GM18867 (cell line): ENCODE data around the gene ZBTB45.
A peak's percentile ranks its signal among the peaks of the same experiment; 100 is the strongest.

Experiments
- ATAC-seq: cut with Tn5 transposase; IDR thresholded peaks from one replicate; pipeline ENCODE4 v1.9.1; 2021; ENCODE audit warnings: mild to moderate bottlenecking, moderate library complexity; ENCODE audit not compliant: unreplicated experiment

The ZBTB45 gene

GRCh38 chr19:58555369-58555885 lies 35.8 kb upstream of the ZBTB45 start:
- ATAC-seq, result no peak

GRCh38 chr19:58554494-58555368 lies 35.1 kb upstream of the ZBTB45 start, which contains the start of gene CHMP2A:
Gene CHMP2A, minus strand, starts transcription at chr19:58555105. Its CDS starts 893 bp downstream, at chr19:58554212.
- ATAC-seq, result peak; percentile 35

GRCh38 chr19:58553799-58554493 lies 34.3 kb upstream of the ZBTB45 start:
- no peak for ATAC-seq

GRCh38 chr19:58552655-58553054 lies 33.0 kb upstream of the ZBTB45 start:
- no peak for ATAC-seq

GRCh38 chr19:58551577-58552471 lies 32.2 kb upstream of the ZBTB45 start:
- ATAC-seq, result no peak

DNA sequence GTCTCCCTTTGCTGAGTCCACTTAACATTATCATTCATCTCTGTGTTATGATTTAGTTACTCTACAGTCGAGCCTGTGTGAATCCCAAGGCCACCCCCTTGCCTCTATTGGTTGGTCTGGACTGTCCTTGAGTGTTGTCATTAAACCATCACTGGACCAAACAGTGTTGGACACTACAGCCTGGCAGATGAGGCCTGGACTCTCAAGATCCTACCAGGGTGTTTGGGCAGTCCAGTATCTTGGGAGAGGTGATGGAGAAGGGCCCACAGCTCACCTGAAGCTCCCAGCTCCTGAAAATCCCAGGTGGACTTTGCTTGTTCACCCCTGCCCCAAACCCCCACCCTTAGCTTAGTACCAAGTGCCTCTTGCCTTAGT lies 31.5 kb upstream of the ZBTB45 start:
- no peak for ATAC-seq

- no peak for ATAC-seq
These were observed 30.9 kb upstream of the ZBTB45 start for GRCh38 chr19:58550362-58551122.

DNA sequence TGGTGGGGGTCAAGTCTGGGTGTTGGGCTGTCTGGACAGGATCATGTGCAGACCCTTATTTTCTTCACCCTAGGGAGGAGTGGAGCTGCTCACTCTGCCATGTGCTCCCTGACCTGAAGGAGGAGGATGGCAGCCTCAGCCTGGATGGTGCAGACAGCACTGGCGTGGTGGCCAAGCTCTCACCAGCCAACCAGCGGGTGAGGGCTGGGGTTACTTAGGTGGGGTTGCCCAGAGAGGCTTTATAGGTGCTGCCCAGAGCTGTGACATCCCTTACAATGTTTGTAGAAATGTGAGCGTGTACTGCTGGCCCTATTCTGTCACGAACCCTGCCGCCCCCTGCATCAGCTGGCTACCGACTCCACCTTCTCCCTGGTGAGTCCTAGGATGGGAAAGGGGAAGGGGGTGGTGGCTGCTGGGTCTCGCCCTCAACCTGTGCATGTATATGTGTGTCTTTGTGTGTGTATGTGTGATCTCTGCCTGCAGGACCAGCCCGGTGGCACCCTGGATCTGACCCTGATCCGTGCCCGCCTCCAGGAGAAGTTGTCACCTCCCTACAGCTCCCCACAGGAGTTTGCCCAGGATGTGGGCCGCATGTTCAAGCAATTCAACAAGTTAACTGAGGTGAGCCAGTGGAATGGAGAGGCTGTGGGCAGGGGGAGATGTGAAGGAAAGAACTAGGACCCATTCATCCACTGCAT lies 30.2 kb upstream of the ZBTB45 start:
- ATAC-seq, result no peak

DNA sequence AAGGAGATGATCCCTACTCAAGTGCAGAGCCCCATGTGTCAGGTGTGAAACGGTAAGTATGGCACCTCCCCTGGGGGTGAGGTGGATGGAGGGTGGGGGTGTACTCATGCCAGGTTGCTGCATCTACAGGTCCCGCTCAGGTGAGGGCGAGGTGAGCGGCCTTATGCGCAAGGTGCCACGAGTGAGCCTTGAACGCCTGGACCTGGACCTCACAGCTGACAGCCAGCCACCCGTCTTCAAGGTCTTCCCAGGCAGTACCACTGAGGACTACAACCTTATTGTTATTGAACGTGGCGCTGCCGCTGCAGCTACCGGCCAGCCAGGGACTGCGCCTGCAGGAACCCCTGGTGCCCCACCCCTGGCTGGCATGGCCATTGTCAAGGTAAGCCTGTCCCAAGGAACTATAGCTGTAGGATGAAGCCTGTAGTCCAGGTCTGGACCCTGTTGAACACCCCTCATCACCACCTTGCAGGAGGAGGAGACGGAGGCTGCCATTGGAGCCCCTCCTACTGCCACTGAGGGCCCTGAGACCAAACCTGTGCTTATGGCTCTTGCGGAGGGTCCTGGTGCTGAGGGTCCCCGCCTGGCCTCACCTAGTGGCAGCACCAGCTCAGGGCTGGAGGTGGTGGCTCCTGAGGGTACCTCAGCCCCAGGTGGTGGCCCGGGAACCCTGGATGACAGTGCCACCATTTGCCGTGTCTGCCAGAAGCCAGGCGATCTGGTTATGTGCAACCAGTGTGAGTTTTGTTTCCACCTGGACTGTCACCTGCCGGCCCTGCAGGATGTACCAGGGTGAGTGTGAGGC lies 29.5 kb upstream of the ZBTB45 start:
- no peak for ATAC-seq

DNA sequence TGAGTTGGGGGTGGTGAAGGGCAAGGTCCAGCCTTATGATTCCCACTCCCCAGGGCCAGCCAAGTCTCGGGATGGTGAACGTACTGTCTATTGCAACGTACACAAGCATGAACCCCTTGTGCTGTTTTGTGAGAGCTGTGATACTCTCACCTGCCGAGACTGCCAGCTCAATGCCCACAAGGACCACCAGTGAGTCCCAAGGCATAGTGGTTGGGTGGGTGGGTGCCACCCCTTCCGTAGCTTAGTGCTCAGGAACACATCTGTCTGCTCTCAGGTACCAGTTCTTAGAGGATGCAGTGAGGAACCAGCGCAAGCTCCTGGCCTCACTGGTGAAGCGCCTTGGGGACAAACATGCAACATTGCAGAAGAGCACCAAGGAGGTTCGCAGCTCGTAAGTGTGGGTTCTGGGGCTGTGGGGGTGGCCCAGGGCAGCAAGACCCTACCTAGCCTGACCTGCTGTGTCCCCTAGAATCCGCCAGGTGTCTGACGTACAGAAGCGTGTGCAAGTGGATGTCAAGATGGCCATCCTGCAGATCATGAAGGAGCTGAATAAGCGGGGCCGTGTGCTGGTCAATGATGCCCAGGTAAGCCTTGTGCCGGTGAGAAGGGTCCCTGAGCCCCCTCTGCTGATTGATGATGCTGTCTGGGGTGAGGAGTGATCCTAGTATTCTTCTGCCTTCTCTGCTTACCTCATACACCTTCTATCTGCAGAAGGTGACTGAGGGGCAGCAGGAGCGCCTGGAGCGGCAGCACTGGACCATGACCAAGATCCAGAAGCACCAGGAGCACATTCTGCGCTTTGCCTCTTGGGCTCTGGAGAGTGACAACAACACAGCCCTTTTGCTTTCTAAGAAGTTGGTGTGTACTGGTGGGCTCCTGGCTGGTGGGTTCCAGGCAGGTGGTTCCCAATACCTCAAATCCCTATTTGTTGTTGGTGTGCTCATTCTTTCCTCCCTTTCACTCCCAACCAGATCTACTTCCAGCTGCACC lies 28.0 kb upstream of the ZBTB45 start:
- ATAC-seq, result no peak

DNA sequence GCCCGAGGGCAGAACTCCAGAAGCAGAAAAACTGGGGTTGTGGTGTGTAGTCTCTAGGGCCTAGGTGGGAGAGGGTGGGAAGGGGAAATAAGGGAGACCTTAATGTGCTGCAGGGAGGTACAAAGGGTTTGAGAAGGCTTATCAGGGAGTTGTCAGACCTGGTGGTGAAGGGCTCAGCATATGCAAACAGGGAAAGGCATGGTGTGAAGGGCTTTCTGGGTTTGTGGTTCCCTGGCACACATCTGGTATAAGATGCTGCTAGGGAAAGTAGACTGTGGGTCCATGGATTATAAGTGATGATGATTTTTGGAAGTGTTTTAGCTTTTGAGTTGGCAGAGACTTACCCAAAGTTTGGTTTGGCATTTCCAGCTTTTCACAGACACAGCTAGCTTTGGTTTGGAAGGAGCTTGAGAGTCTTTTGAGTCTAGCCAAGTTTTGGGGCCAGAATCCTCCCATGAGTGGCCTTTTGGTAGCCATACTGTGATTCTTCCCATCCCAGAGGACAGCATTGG lies 26.5 kb upstream of the ZBTB45 start:
- no peak for ATAC-seq

DNA sequence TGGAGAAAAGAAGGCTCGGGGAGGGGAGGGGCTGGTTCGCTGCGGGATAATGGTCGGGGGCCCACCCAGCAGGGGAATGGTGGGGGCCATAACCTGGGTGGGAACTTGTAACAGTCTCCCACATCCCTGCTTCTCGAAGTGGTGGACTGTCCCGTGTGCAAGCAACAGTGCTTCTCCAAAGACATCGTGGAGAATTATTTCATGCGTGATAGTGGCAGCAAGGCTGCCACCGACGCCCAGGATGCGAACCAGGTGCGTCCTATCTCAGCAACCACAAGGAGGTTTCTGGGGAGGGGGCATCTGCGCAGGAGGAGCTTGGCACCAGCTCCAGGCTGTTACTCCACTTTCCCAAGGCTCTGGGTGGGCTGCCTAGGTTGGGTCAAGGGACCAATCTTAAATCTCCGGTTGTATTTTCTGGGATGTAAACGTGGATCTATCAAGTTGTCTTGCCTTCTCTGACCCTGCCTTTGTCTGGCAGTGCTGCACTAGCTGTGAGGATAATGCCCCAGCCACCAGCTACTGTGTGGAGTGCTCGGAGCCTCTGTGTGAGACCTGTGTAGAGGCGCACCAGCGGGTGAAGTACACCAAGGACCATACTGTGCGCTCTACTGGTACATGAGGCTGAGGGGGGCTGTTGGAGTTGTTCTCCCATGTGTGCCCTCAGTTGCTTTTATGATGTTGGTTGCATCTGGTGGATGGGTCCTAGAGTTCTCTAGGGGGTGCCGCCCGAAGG lies 25.8 kb upstream of the ZBTB45 start:
- no peak for ATAC-seq

DNA sequence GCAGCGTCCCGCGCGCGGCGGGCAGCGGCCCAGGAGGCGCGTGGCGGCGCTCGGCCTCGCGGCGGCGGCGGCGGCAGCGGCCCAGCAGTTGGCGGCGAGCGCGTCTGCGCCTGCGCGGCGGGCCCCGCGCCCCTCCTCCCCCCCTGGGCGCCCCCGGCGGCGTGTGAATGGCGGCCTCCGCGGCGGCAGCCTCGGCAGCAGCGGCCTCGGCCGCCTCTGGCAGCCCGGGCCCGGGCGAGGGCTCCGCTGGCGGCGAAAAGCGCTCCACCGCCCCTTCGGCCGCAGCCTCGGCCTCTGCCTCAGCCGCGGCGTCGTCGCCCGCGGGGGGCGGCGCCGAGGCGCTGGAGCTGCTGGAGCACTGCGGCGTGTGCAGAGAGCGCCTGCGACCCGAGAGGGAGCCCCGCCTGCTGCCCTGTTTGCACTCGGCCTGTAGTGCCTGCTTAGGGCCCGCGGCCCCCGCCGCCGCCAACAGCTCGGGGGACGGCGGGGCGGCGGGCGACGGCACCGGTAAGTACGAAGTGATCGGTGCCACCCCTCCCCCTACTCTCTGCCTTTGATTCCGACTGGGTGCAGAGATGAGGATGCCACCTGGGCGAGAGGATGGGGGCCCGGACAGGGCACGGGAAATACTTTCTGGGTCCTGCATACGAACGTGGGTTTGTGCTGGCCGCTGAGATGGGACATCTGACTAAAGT lies 25.1 kb upstream of the ZBTB45 start:
- peak; percentile 53 for ATAC-seq

- ATAC-seq, result peak; percentile 73
These were observed 24.4 kb upstream of the ZBTB45 start, which contains the start of gene TRIM28 for GRCh38 chr19:58543826-58544590. Gene TRIM28, plus strand, starts transcription at chr19:58544064. Its CDS starts 694 bp downstream, at chr19:58544758.
